HG02981 (cell line): Measurements from ENCODE around the gene MEGF11.

Experiments used
- ATAC-seq: cut with Tn5 transposase; IDR thresholded peaks from one replicate; pipeline ENCODE4 v1.9.1; 2021; ENCODE audit warnings: mild to moderate bottlenecking, moderate library complexity; ENCODE audit not compliant: unreplicated experiment

Gene MEGF11

DNA sequence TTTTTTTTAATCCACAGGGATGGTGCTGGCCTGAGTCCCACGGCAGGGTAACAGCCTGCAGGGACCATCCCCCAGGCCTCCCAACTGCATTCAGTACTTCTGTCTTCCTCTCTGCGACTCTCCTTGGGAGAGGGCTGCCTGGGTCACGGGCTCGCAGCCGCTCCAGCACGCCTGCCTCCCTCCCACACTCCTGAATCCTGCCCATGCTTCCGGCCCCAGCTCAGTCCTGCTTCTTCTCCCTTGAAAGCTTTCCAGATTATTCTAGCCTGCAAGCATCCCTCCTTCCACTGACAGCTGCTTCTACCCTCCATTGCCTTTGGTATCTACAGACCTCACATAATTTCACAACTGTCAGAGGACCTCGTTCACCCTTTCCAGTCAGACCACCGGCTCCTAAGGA, 32.4 kb downstream of the MEGF11 start:
- no peak for ATAC-seq

DNA sequence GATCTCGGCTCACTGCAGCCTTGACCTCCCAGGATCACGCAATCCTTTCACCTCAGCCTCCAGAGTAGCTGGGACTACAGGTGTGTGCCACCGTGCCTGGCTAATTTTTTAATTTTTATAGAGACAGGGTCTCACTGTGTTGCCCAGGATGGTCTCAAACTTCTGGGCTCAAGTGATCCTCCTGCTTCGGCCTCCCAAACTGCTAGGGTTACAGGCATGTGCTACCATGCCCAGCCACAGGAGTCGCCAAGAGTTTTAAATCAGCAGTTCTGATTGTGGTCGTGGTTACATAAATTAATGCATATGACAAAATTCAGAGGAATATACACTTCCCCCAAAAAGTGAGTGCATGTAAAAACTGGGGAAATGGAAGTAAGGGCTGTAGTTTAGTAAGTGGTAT, 32.9 kb downstream of the MEGF11 start:
- ATAC-seq: no peak

DNA sequence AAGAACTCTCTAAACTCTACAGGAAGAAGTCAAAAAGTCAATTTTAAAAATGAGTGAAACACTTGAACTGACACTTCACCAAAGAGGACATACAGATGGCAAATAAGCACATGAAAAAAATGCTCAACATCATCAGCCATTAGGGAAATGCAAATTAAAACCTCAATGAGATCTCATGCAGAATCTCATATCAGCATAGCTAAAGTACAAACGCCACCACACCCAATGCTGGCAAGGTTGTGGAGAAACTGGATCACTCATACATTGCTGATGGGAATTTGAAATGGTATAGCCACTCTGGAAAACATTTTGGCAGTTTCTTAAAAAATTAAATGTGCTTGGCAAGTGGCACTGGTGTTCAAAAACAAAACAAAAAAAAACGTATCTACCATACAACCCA, 34.2 kb downstream of the MEGF11 start:
- ATAC-seq: no peak

DNA sequence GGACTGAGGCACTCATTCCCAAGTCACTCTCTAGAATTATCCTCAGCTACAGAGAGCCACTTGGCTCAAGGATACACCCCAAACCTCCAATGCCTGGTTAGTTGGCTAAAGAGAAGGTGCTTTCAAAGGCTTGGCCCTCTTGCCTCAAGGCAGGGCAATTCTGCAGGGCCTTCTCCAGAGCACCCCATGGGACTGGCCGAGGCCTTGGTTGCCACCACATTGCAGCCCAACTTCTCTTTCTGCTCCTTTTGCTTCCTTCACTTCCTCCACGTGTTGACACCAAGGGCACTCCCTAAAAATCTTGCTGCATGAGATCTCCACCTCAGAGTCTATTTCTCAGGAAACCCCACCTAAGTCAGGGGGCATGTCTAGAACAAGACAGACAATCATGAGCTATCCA, 36.7 kb downstream of the MEGF11 start:
- ATAC-seq: no peak

DNA sequence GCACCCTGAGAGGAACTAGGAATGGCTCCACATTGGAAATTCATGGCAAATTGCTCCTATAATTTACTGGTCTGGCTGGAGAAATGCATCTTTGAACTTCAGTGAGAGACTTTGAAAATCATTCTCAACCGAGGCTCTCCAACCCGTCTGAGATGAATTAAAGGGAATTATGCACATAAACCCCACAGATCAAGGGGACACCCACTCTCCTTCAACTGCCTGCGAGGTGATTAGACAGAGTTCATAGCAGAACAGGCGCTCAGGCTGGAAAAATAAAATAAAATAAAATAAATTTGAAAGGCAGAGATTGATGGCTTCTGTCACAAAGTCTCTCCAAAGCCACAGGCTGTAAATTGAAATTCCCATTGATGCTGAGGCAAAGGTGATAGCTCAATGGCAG, 37.7 kb downstream of the MEGF11 start:
- no peak for ATAC-seq

DNA sequence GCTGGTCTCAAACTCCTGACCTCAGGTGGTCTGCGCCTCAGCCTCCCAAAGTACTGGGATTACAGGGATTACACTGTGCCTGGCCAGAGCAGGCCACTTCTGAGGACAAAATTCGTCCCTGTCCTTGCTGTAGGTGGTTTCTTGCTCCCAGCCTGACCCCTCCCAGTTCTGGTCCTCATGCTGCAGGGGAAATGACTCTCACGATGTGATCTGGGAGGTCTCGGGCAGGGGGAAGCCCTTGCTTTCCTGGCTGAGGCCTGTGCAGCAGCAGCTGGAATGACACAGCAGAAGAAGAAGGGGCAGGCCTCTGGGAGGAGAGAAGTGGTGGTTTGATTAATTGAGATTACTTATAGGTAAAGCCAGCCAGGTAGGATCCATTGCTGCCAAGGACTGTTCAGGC, 39.3 kb downstream of the MEGF11 start:
- ATAC-seq: no peak

DNA sequence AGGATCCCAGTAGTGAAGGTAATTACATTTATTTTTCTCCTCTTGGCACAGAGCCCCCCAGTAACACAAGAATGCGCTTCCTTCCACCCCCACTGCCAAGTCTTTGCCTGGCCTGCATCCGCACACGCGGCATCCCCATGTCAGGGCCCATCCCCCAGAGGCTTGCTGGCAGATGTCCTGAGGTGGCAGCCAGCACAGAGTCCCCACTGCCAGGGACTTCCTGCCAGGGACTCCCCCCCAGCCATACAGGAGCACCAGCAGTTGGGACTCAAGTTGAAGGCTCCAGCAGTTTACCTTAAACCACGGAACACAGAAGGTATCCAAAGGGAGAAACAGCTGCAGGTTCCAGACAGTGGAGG, 41.0 kb downstream of the MEGF11 start:
- ATAC-seq: no peak

DNA sequence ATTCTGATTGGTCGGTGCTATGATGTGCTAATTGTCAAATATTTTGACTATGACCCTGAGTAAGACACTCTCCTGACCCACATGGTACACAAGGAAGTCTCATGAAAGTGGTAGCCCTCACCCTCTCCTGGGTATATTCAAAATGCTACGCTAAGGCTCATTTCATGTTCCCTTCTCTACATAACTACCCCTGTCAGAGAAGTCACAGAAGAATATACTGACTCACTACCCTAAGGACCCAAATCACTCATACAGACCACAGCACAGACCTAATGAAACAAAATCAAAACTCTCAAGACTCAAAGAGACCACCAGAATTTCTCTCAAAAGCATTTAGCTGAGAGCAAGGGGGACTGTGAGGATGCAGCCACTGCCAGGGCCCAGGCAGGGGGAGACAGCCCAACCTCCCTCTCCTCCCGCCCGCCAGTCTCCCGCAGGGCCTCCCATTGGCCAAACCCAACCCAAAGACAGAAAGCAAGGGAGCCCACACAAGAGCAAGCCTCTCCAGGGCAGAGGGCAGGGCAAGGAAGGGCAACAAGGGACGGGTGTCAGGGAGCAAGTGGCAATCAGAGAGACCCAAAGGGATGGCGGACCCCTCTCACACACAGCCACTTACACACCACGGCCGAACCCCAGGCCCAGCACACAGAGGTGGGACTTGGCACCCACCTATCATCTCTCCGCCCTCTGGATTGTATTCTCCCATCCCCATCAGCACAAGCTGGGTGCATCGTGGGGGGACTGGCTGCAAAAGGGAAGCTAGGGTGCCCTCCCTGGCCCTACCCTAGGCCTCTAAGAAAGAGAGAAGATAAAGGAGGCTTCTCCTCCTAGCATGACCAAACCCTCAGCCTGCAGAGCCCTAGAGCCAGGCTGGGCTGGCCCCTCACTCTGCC, 41.6 kb downstream of the MEGF11 start:
- ATAC-seq: no peak

DNA sequence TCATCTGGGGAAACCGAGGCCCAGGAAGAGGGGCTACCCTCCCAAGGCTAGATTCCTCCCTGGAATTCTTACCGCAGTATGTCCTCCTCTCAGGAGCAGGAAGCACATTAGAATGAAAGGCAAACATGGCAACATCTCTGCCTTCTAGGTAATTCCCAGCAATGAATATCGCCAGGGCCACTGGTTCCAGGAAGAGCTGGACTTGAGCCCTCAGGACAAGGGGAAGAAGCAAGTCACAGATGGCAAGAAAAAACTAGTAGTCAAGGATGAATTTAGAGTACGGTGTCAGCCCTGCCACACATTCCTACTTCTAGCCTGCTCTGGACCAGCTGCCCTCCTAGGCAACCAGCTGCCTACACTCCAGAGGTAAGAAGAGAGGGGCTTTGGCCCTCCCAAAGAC, 42.9 kb downstream of the MEGF11 start:
- ATAC-seq: no peak

DNA sequence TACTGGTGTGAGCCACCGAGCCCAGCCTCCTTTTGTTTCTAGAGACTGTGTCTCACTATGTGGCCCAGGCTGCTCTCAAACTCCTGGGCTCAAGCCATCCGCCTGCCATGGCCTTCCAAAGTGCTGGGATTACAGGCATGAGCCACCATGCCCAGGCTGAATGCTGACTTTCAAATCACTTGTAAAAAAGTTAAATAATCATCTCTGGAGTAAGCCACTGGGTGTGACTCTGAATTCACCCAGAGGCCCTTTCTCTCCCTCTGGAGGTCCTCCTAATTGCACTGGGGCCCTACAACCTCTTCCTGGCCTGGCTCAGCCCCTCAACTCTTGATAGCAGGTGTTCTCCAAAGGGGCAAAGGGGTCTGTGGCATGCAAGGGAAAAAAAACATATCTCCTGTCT, 54.8 kb downstream of the MEGF11 start:
- ATAC-seq: no peak

DNA sequence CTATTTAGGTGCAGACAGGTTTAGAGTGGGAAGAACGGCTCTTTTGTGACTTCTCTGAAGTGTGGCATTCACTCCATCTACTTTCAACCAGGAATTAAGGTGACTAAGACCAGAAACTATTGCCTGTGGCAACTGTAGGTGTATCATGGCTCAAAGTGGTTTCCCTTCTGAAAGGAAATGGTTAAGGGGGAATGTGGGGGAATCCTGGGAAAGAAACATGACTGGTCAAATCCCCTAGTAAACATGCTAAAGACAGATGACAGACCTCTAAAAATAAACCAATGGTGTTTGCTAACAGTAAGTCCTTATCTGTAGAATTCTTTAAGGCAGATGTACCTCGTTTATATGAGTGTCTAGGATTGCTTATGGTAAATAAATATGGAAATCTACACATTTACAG, 56.9 kb downstream of the MEGF11 start:
- no peak for ATAC-seq

DNA sequence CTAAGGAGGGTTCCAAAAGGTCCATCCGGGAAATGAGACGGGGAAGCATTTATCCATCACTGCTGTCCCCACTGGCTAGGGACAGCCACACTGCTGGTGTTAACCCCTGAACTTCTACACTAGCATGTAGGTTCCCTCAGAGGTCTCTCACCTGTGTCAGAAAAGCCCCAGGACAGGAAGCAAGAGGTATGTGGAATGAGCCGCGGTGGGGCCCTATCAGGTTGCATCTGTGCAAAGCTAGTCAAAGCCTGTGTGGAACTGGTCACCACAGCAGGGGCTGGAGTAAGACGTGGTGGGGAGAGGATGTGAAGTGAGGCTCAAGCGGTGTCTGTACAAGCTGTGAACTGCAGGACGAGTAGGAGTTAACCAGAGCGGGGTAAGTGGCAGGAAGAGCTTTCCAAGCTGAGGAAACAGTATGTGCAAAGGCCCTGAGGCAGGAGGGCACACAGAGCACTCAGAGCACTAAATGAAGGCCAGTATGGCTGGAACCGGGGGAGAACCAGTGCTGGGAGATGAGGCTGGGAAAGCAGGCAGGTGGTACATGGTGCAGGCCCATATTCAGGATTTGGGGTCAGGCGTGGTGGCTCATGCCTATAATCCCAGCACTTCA, 57.8 kb downstream of the MEGF11 start:
- no peak for ATAC-seq

DNA sequence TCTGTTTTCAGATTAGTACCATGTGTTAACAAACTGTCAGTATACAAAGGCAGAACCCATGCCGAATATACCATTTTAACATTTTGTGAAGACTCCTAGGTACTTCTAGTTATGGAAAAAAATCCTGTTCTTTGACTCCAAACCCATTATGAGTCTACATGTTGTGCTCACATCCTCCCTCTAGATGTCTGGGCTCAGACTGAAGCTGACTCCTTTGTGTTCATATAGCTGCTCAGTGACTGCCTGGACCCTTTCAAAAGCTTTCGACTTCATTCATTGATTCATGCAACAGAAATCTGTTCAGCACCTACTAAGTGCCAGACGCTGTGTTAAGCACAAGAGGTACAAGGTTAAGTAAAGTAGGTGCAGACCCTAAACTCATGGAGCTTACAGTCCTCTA, 60.5 kb downstream of the MEGF11 start:
- ATAC-seq: no peak

DNA sequence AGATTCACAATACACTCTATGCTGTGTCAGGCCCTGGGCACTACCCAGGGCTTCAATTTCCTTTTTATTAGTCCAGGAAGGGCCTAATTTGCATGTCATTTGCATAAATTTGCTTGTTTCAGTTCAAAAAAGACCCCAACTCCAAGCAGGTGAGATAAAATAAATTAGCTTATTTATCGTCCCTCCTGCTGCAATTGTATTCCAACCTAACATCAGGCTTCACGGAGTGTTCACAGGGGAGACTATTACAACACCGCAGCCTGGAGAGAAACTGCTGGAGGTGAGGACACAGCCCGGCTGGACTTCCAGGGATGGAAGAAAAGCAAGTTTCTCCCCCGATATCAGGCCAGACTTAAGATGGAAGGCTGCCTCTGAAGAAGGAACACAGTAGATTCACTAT, 62.8 kb downstream of the MEGF11 start:
- no peak for ATAC-seq

DNA sequence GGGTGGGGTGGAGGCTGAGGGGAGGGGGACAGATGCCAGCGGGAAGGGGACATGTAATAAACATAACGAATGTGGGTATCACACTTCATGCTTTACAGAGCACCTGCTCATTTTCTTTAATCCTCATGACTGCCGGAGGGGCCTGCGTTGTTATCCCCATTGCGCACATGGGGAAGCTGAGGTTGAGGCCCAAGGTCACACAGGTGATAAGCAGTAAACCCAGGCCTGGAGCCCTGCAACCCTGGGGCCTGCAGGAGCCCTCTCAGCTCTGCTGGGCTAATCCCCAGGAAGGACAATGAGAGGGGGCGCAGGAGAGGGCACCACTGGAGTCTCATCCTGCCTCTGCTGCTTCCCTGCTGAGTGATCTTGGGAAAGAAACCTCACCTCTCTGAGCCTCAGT, 64.3 kb downstream of the MEGF11 start:
- ATAC-seq: no peak

DNA sequence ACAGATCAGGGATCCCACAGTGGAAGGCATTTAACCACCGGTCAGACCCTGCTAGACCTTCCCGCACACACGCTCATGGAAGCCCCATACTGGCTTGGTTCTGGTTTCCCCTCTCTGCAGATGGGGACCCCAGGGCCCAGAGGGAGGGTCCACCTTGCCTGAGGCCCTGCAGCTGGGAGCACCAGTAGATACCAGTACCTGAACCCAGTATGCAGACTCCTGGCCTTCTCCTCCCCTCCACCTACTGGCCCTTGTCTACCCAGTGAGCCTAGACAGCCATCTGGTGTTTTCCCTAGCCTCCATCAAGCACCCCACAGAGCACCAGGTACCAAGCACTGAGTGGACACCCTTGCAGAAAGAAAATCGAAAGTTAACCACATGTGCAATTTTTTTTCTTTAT, 65.1 kb downstream of the MEGF11 start:
- no peak for ATAC-seq

DNA sequence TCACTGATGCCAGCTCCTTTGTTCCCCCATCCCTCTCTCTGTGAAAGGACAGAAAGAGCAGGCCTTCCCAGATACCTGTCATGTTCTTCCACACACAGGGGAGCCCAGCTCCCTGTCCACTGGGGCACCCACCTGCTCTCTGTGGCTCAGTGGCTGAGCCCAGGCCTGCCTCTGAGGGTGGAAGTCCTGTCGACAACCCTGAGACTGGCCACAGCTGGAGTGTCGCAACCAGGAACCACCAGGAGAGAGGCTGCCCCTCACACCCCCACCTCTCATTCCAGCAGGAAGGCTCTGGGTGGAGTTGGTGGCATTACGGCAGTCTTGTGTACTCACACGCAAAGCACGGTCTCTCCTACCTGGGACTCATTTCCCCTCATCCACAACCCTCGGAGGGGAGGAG, 66.3 kb downstream of the MEGF11 start:
- ATAC-seq: no peak

DNA sequence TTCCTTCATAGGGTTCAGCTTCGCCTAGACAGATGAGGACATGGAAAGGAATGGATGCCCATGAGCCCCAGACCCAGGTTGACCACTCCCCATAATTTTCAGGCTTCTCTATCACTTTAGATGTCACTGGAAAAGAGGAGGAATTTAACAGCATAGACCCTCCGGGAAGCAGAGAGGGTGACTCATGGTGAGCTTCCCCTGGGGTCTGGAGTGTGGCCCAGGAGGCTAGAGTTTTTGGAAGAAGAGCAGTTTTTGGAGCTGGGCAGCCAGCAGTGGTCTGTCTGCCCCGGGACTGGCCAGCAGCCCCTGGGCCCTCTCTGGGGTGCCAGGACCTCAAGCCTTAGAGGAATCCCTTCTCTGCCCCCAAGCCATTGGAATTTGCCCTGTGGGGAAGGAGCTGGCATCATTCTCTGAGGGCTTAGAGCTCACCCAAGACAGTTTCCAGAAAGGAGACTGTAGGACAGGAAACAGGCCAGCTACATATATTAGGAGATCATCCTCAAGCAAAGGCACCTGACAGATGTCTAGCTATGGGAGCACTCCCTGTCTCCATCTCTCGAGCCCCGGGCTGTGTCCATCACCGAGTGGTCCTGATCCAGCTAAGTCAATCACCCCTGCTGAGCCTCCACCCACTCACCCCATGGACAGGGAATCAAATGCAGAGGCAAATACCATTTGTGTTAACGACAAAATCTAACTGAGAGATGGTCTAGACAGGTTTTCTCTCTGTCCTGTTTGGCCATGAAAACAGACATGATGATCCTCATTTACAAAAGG, 67.3 kb downstream of the MEGF11 start:
- no peak for ATAC-seq

DNA sequence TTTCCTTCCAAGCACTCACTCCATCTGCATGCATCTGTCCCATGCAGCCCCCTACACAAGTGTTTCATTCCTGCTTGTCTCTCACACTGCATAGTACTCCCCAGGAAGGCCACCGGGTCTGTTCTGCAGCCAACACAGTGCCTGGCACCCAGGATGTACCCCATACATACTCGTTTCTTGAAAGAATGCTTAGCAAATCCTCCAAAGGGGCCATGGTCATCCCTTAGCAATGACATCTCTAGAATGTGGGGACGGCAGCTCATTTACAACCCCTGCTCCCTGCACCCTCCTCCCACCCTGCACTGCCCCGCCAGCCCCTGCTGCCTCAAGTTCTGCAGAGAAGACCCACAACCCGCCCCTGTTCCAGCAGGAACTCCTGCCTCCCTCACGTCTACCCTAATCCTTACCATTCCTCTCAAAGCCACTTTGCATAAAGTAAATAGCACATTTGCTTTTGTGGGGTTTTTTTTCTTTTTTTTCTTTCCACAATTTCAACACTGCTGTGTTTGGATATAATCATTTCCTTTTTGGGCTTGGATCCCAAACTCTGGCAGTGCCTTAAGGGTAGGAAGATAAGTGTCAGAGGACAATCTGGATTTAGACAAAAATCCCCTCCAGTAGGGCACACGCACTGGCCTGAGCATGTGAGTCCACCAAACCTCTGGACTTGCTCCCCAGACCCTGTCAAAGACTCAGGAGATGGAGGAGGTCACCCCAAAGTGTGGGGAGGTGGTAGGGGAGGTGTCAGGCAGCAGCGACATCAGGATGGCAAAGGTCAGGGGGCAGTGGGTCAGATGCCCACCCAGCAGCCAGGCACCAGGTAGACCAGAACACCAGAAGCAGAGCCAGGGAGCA, 68.4 kb downstream of the MEGF11 start:
- ATAC-seq: no peak

DNA sequence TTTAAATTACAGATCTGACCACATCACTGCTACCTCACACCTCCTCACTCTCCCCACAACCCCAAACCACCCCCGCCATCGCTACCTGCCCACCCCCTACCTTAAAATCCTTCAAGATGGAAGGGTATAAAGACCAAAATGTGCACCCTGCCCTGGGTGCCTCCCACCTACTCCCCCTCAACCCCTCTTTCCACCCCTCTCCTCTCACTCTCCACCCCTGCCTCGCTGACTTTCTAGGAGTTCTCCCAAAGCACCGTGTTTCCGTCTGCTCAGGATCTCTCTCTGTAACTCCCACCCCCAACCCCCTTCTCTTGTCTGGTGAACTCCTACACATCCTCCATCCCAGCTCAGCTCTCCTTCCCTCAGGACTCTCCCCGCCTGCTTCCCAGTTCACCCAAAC, 69.1 kb downstream of the MEGF11 start:
- ATAC-seq: no peak

DNA sequence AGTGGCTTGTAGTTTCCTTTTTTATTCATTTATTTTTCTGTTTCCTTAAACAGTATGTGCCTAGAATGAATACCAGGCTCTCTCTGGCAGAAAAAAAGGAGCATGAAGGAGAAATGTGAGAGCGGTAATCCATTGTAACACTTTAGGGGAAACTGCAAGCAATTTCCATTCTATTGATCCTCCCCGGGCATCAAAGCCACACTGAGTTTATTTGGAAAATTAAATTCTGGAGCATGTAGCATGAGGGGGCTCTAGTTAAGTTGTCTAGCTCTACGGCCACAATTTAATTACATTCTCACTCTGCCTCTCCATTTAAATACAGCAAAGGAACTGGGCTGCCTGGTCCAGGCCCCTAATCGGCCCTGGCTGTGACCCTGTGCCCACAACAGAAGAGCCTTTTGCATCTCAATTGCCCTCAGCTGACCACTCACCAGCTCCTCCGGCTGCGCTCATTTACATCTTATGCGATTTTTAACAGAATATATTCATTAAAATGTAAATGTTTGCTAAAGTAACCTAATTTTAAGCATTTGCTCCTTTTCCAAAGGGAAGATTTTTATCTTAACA, 72.9 kb downstream of the MEGF11 start:
- ATAC-seq: no peak
